Activated B cell treated with CpG ODN at 0.5 μM for 24 hours (primary cell): ENCODE measurements around the gene OR9I1. TPM values are rescaled to one million over a fixed set of nuclear protein-coding genes. Genes with fewer than 3 reads are reported as not detected.

Experiments
- ATAC-seq: fragments of 200-7000 bp; cut with Tn5 transposase; one replicate; pipeline ENCODE4 v1.10.0; 2021; ENCODE audit warnings: low read depth, mild to moderate bottlenecking, moderate library complexity
- CTCF ChIA-PET: fragments of 350-600 bp; sonication (Branson Sonifier 250); formaldehyde crosslinking; loops from one replicate; lab custom pipeline; 2021; ENCODE audit warnings: antibody characterized with exemption; lab: Charles Lee
- POLR2A ChIA-PET: fragments of 350-600 bp; sonication (Branson Sonifier 250); formaldehyde crosslinking; loops from one replicate; lab custom pipeline; 2021; ENCODE audit warnings: antibody characterized with exemption; lab: Charles Lee
- DNase-seq: peaks from one replicate; pipeline ENCODE4 v3.0.0; 2022
- H3K27ac Mint-ChIP-seq: one replicate; pipeline ENCODE4 v1.8.0; 2020; ENCODE audit warnings: mixed read lengths
- H3K27me3 Mint-ChIP-seq: one replicate; pipeline ENCODE4 v1.8.0; 2021; ENCODE audit warnings: mixed read lengths
- H3K36me3 Mint-ChIP-seq: one replicate; pipeline ENCODE4 v1.8.0; 2021; ENCODE audit warnings: low read depth, mixed read lengths
- H3K4me1 Mint-ChIP-seq: one replicate; pipeline ENCODE4 v1.8.0; 2021; ENCODE audit warnings: mixed read lengths
- H3K4me3 Mint-ChIP-seq: one replicate; pipeline ENCODE4 v1.8.0; 2020; ENCODE audit warnings: mild to moderate bottlenecking, mixed read lengths
- H3K9me3 Mint-ChIP-seq: one replicate; pipeline ENCODE4 v1.8.0; 2020; ENCODE audit warnings: mixed read lengths
- intact Hi-C: fragments of 100-400 bp; cut with micrococcal nuclease; formaldehyde crosslinking; loops from one replicate; pipeline ENCODE4 v1.15.1; 2024
- total RNA-seq: library from RNA; stranded (reverse); gene quantifications from 2 replicates; pipeline ENCODE4 v1.2.3, GENCODE V29; 2022
- TF ChIP-seq, protein P1 (sequence below): fragments of 200-600 bp; IDR thresholded peaks from one replicate; pipeline ENCODE4 v1.8.0; 2022; ENCODE audit warnings: antibody characterized with exemption, mild to moderate bottlenecking

Gene OR9I1
- total RNA-seq, 1 donor from 2014 or later, result not detected

DNA sequence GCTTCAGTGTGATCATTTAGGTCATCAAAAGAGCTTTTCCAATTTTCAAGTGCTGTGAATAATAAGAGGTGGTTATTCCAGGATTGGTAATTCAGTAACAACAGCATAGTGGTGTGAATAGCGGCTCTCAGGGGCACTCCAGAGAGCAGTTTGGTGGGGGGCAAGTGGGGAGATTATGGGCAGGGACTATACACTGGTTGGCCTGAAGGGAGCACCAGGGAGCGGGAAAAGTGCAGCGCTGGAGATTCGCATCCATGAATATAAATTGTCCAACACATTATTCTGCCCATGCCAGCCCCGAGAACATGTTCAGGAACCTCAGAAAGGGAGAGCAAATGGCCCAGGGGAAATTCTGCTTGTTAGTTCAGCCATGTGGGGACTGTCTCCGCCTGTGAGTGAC lies 56.7 kb downstream of the OR9I1 start:
- DNase-seq (no peak), ATAC-seq (no peak)
- POLR2A ChIA-PET, result no interaction called here
- Mint-ChIP-seq H3K4me1 (no peaks in the 10 kb centered on the region), H3K36me3 (no peaks in the 10 kb centered on the region), H3K9me3 (peaks cover under 1% of the 10 kb centered on the region), H3K4me3 (no peak overlapping the region), H3K27ac (no peak overlapping the region), H3K27me3 (peaks cover 6% of the 10 kb centered on the region)
- CTCF ChIA-PET, result no interaction called here
- intact Hi-C loops, result no loop called here
- TF ChIP-seq, protein P1, sequence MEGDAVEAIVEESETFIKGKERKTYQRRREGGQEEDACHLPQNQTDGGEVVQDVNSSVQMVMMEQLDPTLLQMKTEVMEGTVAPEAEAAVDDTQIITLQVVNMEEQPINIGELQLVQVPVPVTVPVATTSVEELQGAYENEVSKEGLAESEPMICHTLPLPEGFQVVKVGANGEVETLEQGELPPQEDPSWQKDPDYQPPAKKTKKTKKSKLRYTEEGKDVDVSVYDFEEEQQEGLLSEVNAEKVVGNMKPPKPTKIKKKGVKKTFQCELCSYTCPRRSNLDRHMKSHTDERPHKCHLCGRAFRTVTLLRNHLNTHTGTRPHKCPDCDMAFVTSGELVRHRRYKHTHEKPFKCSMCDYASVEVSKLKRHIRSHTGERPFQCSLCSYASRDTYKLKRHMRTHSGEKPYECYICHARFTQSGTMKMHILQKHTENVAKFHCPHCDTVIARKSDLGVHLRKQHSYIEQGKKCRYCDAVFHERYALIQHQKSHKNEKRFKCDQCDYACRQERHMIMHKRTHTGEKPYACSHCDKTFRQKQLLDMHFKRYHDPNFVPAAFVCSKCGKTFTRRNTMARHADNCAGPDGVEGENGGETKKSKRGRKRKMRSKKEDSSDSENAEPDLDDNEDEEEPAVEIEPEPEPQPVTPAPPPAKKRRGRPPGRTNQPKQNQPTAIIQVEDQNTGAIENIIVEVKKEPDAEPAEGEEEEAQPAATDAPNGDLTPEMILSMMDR, result no peak

DNA sequence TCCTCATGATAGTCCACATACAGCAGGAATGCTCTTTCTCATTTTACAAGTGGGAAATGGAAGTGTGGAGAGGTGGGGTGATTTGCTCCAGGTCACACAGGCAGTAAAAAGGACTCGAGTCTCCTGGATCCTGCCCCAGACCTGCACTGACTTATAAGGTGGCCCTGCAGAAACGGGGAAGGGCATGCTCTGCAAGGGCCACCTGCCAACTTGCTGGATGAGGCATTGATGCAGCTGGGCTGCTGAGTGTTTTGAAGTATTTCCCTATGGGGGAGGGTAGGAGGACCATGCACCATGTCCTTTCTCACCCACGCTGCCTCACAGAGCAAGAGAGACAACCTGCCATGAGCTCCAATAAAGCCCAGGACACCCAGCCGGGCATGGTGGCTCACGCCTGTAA lies 57.6 kb downstream of the OR9I1 start:
- ChIA-PET POLR2A (no interaction called here), CTCF (no interaction called here)
- intact Hi-C loops, result no loop called here
- no peak overlapping the region for H3K27ac Mint-ChIP-seq
- ATAC-seq (no peak), DNase-seq (no peak)
- H3K36me3 Mint-ChIP-seq, result no peaks in the 10 kb centered on the region
- H3K4me3 Mint-ChIP-seq, result no peak overlapping the region
- no peaks in the 10 kb centered on the region for H3K4me1 Mint-ChIP-seq
- peaks cover 6% of the 10 kb centered on the region for H3K27me3 Mint-ChIP-seq
- TF ChIP-seq, protein P1, result no peak
- no peaks in the 10 kb centered on the region for H3K9me3 Mint-ChIP-seq

Other genes starting within 250 kb of the OR9I1 start
- gene OR9Q1, start 101.6 kb downstream of the OR9I1 start, total RNA-seq, result not detected in 2 replicates
- not detected in 2 replicates for gene OR6Q1, start 94.6 kb downstream of the OR9I1 start, total RNA-seq
- not detected in 2 replicates for gene OR9Q2, start 63.5 kb upstream of the OR9I1 start, total RNA-seq
- gene OR1S2, start 78.6 kb upstream of the OR9I1 start, total RNA-seq, result not detected in 2 replicates
- not detected in 2 replicates for gene OR1S1, start 87.2 kb upstream of the OR9I1 start, total RNA-seq
- gene OR10Q1, start 103.4 kb upstream of the OR9I1 start, total RNA-seq, result not detected in 2 replicates
- not detected in 2 replicates for gene OR10W1, start 142.7 kb upstream of the OR9I1 start, total RNA-seq
- not detected in 2 replicates for gene OR5B17, start 233.5 kb upstream of the OR9I1 start, total RNA-seq